Non-pigmented ciliary epithelial cell (primary cell): ENCODE results near the gene GALNT17.
"Not testable (repeated sequence)": the region's sequence is repeated elsewhere in the genome, so short reads cannot be mapped to it uniquely, and the experiment has no call there.

Source experiments
- DNase-seq: peaks from one replicate; pipeline ENCODE4 v3.0.0-alpha.2; 2010; ENCODE audit warnings: low read depth

The GALNT17 gene

GRCh38 chr7:71694665-71695064, 562.7 kb downstream of the GALNT17 start:
- DNase-seq: no peak

- DNase-seq: no peak
Measured at GRCh38 chr7:71695186-71695585, 563.2 kb downstream of the GALNT17 start.

- no peak for DNase-seq
Measured at GRCh38 chr7:71696511-71696910, 564.6 kb downstream of the GALNT17 start.

- no peak for DNase-seq
Measured at GRCh38 chr7:71697400-71697799, 565.5 kb downstream of the GALNT17 start.

GRCh38 chr7:71705217-71705616, 573.3 kb downstream of the GALNT17 start:
- no peak for DNase-seq

- DNase-seq: no peak
Measured at GRCh38 chr7:71705901-71706596, 574.1 kb downstream of the GALNT17 start.

- DNase-seq: no peak
Measured at GRCh38 chr7:71706597-71706975, 574.6 kb downstream of the GALNT17 start.

GRCh38 chr7:71707041-71707440, 575.1 kb downstream of the GALNT17 start:
- DNase-seq: no peak

GRCh38 chr7:71708710-71709109, 576.8 kb downstream of the GALNT17 start:
- DNase-seq: no peak

- no peak for DNase-seq
Measured at GRCh38 chr7:71710442-71710841, 578.5 kb downstream of the GALNT17 start.

GRCh38 chr7:71712653-71713180, 580.8 kb downstream of the GALNT17 start:
- no peak for DNase-seq

- DNase-seq: no peak
Measured at GRCh38 chr7:71716690-71717089, 584.7 kb downstream of the GALNT17 start.

- DNase-seq: no peak
Measured at GRCh38 chr7:71718563-71718962, 586.6 kb downstream of the GALNT17 start.

- no peak for DNase-seq
Measured at GRCh38 chr7:71721742-71722141, 589.8 kb downstream of the GALNT17 start.

- DNase-seq: no peak
Measured at GRCh38 chr7:71723859-71724258, 591.9 kb downstream of the GALNT17 start.

GRCh38 chr7:71727347-71727746, 595.4 kb downstream of the GALNT17 start:
- no peak for DNase-seq

- DNase-seq: no peak
Measured at GRCh38 chr7:71731740-71732139, 599.8 kb downstream of the GALNT17 start.

- DNase-seq: peak; percentile 8
Measured at GRCh38 chr7:71733107-71733870, 601.3 kb downstream of the GALNT17 start.

GRCh38 chr7:71735961-71736556, 604.1 kb downstream of the GALNT17 start:
- DNase-seq: peak; percentile 17

- not testable (repeated sequence) for DNase-seq
Measured at GRCh38 chr7:71737931-71738540, 606.1 kb downstream of the GALNT17 start.

GRCh38 chr7:71739520-71740173, 607.7 kb downstream of the GALNT17 start:
- DNase-seq: no peak

GRCh38 chr7:71740174-71740560, 608.2 kb downstream of the GALNT17 start:
- DNase-seq: no peak
